ENCODE measurements around the gene CDC26. TPM values are rescaled to one million over a fixed set of nuclear protein-coding genes. Genes with fewer than 3 reads are reported as not detected.

CDC26 gene
- total RNA-seq, 1 experiment from 2014 or later, result 36.9 TPM

DNA sequence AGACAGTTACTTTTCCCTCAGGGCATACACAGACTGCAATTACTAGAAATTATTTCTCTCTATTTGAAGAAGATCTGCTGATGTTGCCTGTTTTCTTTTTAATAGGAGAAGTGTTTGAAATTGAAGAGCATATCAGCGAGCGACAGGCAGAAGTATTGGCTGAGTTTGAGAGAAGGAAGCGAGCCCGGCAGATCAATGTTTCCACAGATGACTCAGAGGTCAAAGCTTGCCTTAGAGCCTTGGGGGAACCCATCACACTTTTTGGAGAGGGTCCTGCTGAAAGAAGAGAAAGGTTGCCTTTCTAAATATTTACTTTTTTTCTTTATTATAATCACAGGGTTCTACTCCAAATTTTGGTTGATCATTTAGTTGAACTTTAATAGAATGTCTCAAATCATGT, 3.5 kb upstream of the CDC26 start:
- Mint-ChIP-seq H3K27me3 (ENCODE audit: low read depth) (no peaks in the 10 kb centered on the region), H3K4me1 (peaks cover 7% of the 10 kb centered on the region), H3K36me3 (peaks cover 58% of the 10 kb centered on the region), H3K4me3 (no peak overlapping the region), H3K27ac (no peak overlapping the region), H3K9me3 (no peaks in the 10 kb centered on the region)
- DNase-seq (ENCODE audit: low spot score), result no peak
- CTCF ChIA-PET, result no interaction called here
- POLR2A ChIA-PET, result no interaction called here
- TF ChIP-seq ZNF232 (CRISPR knock-in tag; IDR thresholded peaks at IDR 0.05) (no peak), GABPB1 (CRISPR knock-in tag; IDR thresholded peaks at IDR 0.05) (no peak), NFATC4 (CRISPR knock-in tag; IDR thresholded peaks at IDR 0.05) (no peak), PRRX2 (CRISPR knock-in tag; IDR thresholded peaks at IDR 0.05) (no peak), ZNF423 (CRISPR knock-in tag; IDR thresholded peaks at IDR 0.05) (no peak), NR3C1 (CRISPR knock-in tag; conservative IDR thresholded peaks at IDR 0.05; ENCODE audit: low read depth) (no peak), SP1 (CRISPR knock-in tag; conservative IDR thresholded peaks at IDR 0.05) (no peak), MYBL2 (CRISPR knock-in tag; IDR thresholded peaks at IDR 0.05) (no peak), ZNF671 (CRISPR knock-in tag; IDR thresholded peaks at IDR 0.05) (no peak), MXD4 (CRISPR knock-in tag; IDR thresholded peaks at IDR 0.05; ENCODE audit: borderline replicate concordance) (no peak), SMAD3 (CRISPR knock-in tag; IDR thresholded peaks at IDR 0.05; ENCODE audit: borderline replicate concordance) (no peak), NFE2L1 (CRISPR knock-in tag; IDR thresholded peaks at IDR 0.05) (no peak)
- TF ChIP-seq, protein P1, sequence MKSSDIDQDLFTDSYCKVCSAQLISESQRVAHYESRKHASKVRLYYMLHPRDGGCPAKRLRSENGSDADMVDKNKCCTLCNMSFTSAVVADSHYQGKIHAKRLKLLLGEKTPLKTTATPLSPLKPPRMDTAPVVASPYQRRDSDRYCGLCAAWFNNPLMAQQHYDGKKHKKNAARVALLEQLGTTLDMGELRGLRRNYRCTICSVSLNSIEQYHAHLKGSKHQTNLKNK (CRISPR knock-in tag; IDR thresholded peaks at IDR 0.05), result no peak
- TF ChIP-seq, protein P2, sequence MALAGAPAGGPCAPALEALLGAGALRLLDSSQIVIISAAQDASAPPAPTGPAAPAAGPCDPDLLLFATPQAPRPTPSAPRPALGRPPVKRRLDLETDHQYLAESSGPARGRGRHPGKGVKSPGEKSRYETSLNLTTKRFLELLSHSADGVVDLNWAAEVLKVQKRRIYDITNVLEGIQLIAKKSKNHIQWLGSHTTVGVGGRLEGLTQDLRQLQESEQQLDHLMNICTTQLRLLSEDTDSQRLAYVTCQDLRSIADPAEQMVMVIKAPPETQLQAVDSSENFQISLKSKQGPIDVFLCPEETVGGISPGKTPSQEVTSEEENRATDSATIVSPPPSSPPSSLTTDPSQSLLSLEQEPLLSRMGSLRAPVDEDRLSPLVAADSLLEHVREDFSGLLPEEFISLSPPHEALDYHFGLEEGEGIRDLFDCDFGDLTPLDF (CRISPR knock-in tag; IDR thresholded peaks at IDR 0.05), result no peak
- TF ChIP-seq, protein P3, sequence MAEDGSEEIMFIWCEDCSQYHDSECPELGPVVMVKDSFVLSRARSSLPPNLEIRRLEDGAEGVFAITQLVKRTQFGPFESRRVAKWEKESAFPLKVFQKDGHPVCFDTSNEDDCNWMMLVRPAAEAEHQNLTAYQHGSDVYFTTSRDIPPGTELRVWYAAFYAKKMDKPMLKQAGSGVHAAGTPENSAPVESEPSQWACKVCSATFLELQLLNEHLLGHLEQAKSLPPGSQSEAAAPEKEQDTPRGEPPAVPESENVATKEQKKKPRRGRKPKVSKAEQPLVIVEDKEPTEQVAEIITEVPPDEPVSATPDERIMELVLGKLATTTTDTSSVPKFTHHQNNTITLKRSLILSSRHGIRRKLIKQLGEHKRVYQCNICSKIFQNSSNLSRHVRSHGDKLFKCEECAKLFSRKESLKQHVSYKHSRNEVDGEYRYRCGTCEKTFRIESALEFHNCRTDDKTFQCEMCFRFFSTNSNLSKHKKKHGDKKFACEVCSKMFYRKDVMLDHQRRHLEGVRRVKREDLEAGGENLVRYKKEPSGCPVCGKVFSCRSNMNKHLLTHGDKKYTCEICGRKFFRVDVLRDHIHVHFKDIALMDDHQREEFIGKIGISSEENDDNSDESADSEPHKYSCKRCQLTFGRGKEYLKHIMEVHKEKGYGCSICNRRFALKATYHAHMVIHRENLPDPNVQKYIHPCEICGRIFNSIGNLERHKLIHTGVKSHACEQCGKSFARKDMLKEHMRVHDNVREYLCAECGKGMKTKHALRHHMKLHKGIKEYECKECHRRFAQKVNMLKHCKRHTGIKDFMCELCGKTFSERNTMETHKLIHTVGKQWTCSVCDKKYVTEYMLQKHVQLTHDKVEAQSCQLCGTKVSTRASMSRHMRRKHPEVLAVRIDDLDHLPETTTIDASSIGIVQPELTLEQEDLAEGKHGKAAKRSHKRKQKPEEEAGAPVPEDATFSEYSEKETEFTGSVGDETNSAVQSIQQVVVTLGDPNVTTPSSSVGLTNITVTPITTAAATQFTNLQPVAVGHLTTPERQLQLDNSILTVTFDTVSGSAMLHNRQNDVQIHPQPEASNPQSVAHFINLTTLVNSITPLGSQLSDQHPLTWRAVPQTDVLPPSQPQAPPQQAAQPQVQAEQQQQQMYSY (CRISPR knock-in tag; IDR thresholded peaks at IDR 0.05), result no peak
- TF ChIP-seq, protein P4, sequence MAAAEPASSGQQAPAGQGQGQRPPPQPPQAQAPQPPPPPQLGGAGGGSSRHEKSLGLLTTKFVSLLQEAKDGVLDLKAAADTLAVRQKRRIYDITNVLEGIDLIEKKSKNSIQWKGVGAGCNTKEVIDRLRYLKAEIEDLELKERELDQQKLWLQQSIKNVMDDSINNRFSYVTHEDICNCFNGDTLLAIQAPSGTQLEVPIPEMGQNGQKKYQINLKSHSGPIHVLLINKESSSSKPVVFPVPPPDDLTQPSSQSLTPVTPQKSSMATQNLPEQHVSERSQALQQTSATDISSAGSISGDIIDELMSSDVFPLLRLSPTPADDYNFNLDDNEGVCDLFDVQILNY (CRISPR knock-in tag; IDR thresholded peaks at IDR 0.05), result no peak
- TF ChIP-seq, protein P5, sequence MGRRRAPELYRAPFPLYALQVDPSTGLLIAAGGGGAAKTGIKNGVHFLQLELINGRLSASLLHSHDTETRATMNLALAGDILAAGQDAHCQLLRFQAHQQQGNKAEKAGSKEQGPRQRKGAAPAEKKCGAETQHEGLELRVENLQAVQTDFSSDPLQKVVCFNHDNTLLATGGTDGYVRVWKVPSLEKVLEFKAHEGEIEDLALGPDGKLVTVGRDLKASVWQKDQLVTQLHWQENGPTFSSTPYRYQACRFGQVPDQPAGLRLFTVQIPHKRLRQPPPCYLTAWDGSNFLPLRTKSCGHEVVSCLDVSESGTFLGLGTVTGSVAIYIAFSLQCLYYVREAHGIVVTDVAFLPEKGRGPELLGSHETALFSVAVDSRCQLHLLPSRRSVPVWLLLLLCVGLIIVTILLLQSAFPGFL (CRISPR knock-in tag; IDR thresholded peaks at IDR 0.05; ENCODE audit: borderline replicate concordance), result no peak
- TF ChIP-seq, protein P6, sequence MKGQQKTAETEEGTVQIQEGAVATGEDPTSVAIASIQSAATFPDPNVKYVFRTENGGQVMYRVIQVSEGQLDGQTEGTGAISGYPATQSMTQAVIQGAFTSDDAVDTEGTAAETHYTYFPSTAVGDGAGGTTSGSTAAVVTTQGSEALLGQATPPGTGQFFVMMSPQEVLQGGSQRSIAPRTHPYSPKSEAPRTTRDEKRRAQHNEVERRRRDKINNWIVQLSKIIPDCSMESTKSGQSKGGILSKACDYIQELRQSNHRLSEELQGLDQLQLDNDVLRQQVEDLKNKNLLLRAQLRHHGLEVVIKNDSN (CRISPR knock-in tag; IDR thresholded peaks at IDR 0.05), result no peak
- no peak for ATAC-seq
